HepG2 (cell line): Measurements from ENCODE around the gene TRIM2. TPM values are rescaled to one million over a fixed set of nuclear protein-coding genes. Genes with fewer than 3 reads are reported as not detected.

Source experiments
- ATAC-seq: fragments of 200-7000 bp; cut with Tn5 transposase; 3 replicates; pipeline ENCODE4 v1.9.1; 2020; ENCODE audit warnings: mild to moderate bottlenecking, moderate library complexity
- BruUV-seq: library from RNA; stranded (reverse); fragments of 400-500 nt; replicated peaks from 2 replicates; lab custom pipeline; 2021; lab: Mats Ljungman, UMichigan
- CTCF ChIA-PET: fragments of 300-600 bp; formaldehyde crosslinking; extraction: SDS; loops from one replicate; lab custom pipeline; 2021; ENCODE audit warnings: low total read pairs, inconsistent platforms, low intra/inter-chr PET ratio; lab: Yijun Ruan, JAX
- POLR2A ChIA-PET: fragments of 350-600 bp; sonication (Branson Sonifier 250); formaldehyde crosslinking; loops from one replicate; lab custom pipeline; 2020; ENCODE audit warnings: antibody characterized with exemption, inconsistent platforms; lab: Yijun Ruan, JAX
- DNase-seq: peaks from one replicate; pipeline ENCODE4 v3.0.0-alpha.2; 2015; ENCODE audit warnings: low spot score
- FAIRE-seq: peaks from 3 replicates; lab custom pipeline; 2011; peaks lifted over from hg19 to GRCh38; lab: Jason Lieb, UNC
- H2AFZ ChIP-seq: one replicate; pipeline ENCODE4 v1.6.1; 2011; ENCODE audit warnings: low read length, inconsistent platforms
- H3K27ac ChIP-seq: fragments of 300-600 bp; 3 replicates; pipeline ENCODE4 v1.8.0; 2011; ENCODE audit warnings: mixed run types, mild to moderate bottlenecking, mixed read lengths, low read length, inconsistent platforms; ENCODE audit not compliant: insufficient read depth; ENCODE audit errors: extremely low read length
- H3K27me3 ChIP-seq, 2 experiments: fragments of 200-600 bp in 1 of 2; 2 replicates in 1 of 2; 3 replicates in 1 of 2; pipeline versions ENCODE4 v1.6.0 to v1.8.0; 2011; ENCODE audit warnings: low read length in 2 of 2, mild to moderate bottlenecking in 2 of 2, moderate library complexity in 2 of 2, inconsistent platforms in 1 of 2; ENCODE audit not compliant: insufficient read depth in 2 of 2, control insufficient read depth in 1 of 2
- H3K36me3 ChIP-seq, 2 experiments: fragments of 200-600 bp in 1 of 2; replicated peaks in 1 of 2; 2 replicates in 1 of 2; 3 replicates in 1 of 2; pipeline versions ENCODE4 v1.5.1 to v1.8.0; 2011; ENCODE audit warnings: low read length in 2 of 2, inconsistent platforms in 1 of 2; ENCODE audit not compliant: insufficient read depth in 2 of 2, control insufficient read depth in 1 of 2
- H3K4me1 ChIP-seq: 2 replicates; pipeline ENCODE4 v1.5.1; 2012; ENCODE audit warnings: low read length, inconsistent platforms; ENCODE audit not compliant: insufficient read depth
- H3K4me2 ChIP-seq: 2 replicates; pipeline ENCODE4 v1.6.0; 2011; ENCODE audit warnings: low read depth, low read length, inconsistent platforms
- H3K4me3 ChIP-seq, 3 experiments: fragments of 200-600 bp in 1 of 3; sonication (generic), shearing (Covaris generic) in 1 of 3; replicated peaks in 1 of 3; 2 replicates each; pipeline ENCODE4 v1.5.1; 2011 to 2016; ENCODE audit warnings: low read length in 3 of 3, inconsistent platforms in 2 of 3, low read depth in 2 of 3, mild to moderate bottlenecking in 2 of 3, control low read depth in 1 of 3, mixed read lengths in 1 of 3; ENCODE audit not compliant: insufficient read depth in 1 of 3
- H3K79me2 ChIP-seq: one replicate; pipeline ENCODE4 v1.6.1; 2011; ENCODE audit warnings: low read length, inconsistent platforms; ENCODE audit not compliant: insufficient read depth
- H3K9ac ChIP-seq: 2 replicates; pipeline ENCODE4 v1.6.0; 2011; ENCODE audit warnings: mild to moderate bottlenecking, low read depth, low read length, inconsistent platforms; ENCODE audit not compliant: insufficient read depth
- H3K9me3 ChIP-seq: 2 replicates; pipeline ENCODE4 v1.5.1; 2012; ENCODE audit warnings: mild to moderate bottlenecking, low read length
- H4K20me1 ChIP-seq: 2 replicates; pipeline ENCODE4 v1.6.0; 2011; ENCODE audit warnings: inconsistent platforms, mild to moderate bottlenecking, low read length, moderate library complexity; ENCODE audit not compliant: insufficient read depth
- ARID2 ChIP-seq: sonication (generic); formaldehyde crosslinking; IDR thresholded peaks from 2 replicates; pipeline ENCODE4 v1.8.1; 2022; ENCODE audit warnings: mild to moderate bottlenecking, missing genetic modification reagents, borderline replicate concordance
- GPBP1L1 ChIP-seq: sonication (generic); formaldehyde crosslinking; IDR thresholded peaks from 2 replicates; pipeline ENCODE4 v1.5.0; 2020; ENCODE audit warnings: mild to moderate bottlenecking, missing genetic modification reagents
- GTF3A ChIP-seq: sonication (generic); formaldehyde crosslinking; conservative IDR thresholded peaks from 2 replicates; pipeline ENCODE4 v1.4.0; 2020; ENCODE audit warnings: mild to moderate bottlenecking, missing genetic modification reagents
- HNF4A ChIP-seq: sonication (generic); formaldehyde crosslinking; IDR thresholded peaks from 2 replicates; pipeline ENCODE4 v1.4.0; 2020; ENCODE audit warnings: missing genetic modification reagents
- ISL2 ChIP-seq: sonication (generic); formaldehyde crosslinking; IDR thresholded peaks from 2 replicates; pipeline ENCODE4 v1.5.0; 2020; ENCODE audit warnings: missing genetic modification reagents
- KDM2A ChIP-seq: sonication (generic); formaldehyde crosslinking; IDR thresholded peaks from 2 replicates; pipeline ENCODE4 v1.4.0; 2020; ENCODE audit warnings: low read depth, missing genetic modification reagents, borderline replicate concordance
- MAFG ChIP-seq: sonication (generic); formaldehyde crosslinking; IDR thresholded peaks from 2 replicates; pipeline ENCODE4 v1.5.1; 2020; ENCODE audit warnings: mild to moderate bottlenecking, missing genetic modification reagents
- MAX ChIP-seq: IDR thresholded peaks from 2 replicates; pipeline ENCODE4 v1.6.1; 2012; ENCODE audit warnings: inconsistent platforms
- POGZ ChIP-seq: sonication (generic); formaldehyde crosslinking; IDR thresholded peaks from 2 replicates; pipeline ENCODE4 v1.4.0; 2020; ENCODE audit warnings: mild to moderate bottlenecking, missing genetic modification reagents
- SATB2 ChIP-seq: sonication (generic); formaldehyde crosslinking; IDR thresholded peaks from 2 replicates; pipeline ENCODE4 v1.5.0; 2020; ENCODE audit warnings: missing genetic modification reagents
- SP140L ChIP-seq: sonication (generic); formaldehyde crosslinking; IDR thresholded peaks from 2 replicates; pipeline ENCODE4 v1.4.0; 2020; ENCODE audit warnings: missing genetic modification reagents, borderline replicate concordance
- ZBTB21 ChIP-seq: sonication (generic); formaldehyde crosslinking; IDR thresholded peaks from 2 replicates; pipeline ENCODE4 v1.4.0; 2020; ENCODE audit warnings: missing genetic modification reagents
- ZUFSP ChIP-seq: sonication (generic); formaldehyde crosslinking; IDR thresholded peaks from 2 replicates; pipeline ENCODE4 v1.9.0; 2021; ENCODE audit warnings: missing genetic modification reagents, mild to moderate bottlenecking, borderline replicate concordance
- WGBS: methylation state at CpG from one replicate; pipeline ENCODE4 v1.1.6; 2017; ENCODE audit warnings: low lambda C conversion rate; 5-methylcytosine and 5-hydroxymethylcytosine counted together
- in situ Hi-C: cut with HindIII; loops from 2 replicates; pipeline ENCODE4 v1.10.0; 2017; ENCODE audit warnings: low pct_unique_long_range_greater_than_20kb; ENCODE audit not compliant: extremely low pct_ligation_motif_present
- intact Hi-C: fragments of 100-400 bp; cut with micrococcal nuclease; formaldehyde crosslinking; loops from one replicate; pipeline ENCODE4 v1.10.0; 2022; ENCODE audit not compliant: unreplicated experiment
- polyA plus RNA-seq, 8 experiments: library from polyadenylated mRNA; depleted of rRNA in 3 of 8; stranded (reverse) in 7 of 8; unstranded in 1 of 8; fragments of >200 nt; fragmentation: Illumina TruSeq in 4 of 8; extraction: Trizol in 4 of 8; gene quantifications; 2 replicates each; pipeline versions ENCODE4 v1.2.1 to v1.2.3, GENCODE V29; 2011 to 2016; ENCODE audit warnings: low read depth in 4 of 8, missing spikeins in 1 of 8, mixed read lengths in 1 of 8; ENCODE audit not compliant: insufficient read depth in 1 of 8
- total RNA-seq, 5 experiments: library from RNA; depleted of rRNA; stranded (reverse); fragments of >200 nt; fragmentation: Illumina TruSeq; extraction: Trizol; gene quantifications; 2 replicates each; pipeline ENCODE4 v1.2.3, GENCODE V29; 2016; ENCODE audit warnings: low read depth in 1 of 5

Gene TRIM2
- total and polyA plus RNA-seq, 2 of the 13 experiments (the other 11 are each of a cell fraction or from before 2014, with no cell fraction given), result 2.1 to 4.2 TPM

DNA sequence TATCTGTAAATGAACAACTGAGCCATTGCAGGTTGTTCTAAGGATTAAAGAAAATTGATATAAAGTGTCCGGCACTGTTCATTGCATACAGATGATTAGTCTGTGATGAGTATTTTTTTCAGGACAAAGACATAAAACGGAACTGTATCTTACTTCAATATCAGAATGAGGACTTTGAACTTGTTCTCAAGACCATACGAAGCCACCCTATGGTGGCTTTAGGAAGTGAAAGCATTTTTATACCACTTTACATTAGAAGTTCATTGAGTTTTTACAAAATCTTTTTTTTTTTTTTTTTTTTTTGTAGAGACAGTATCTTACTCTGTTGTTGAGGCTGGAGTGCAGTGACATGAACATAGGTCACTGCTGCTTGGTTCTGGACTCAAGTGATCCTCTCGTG, 45.2 kb upstream of the TRIM2 start:
- POLR2A ChIA-PET, result no interaction called here
- DNase-seq (no peak), FAIRE-seq (no peak), ATAC-seq (no peak)
- Histone ChIP-seq H3K4me2 (no peak overlapping the region), H4K20me1 (no peaks in the 10 kb centered on the region), H2AFZ (no peak overlapping the region), H3K9me3 (no peaks in the 10 kb centered on the region), H3K79me2 (no peaks in the 10 kb centered on the region)
- in situ Hi-C loops, result loop anchor here (10.0 kb wide), 1 partner anchor 416 kb away; no protein-coding TSS in a partner anchor
- TF ChIP-seq KDM2A (CRISPR knock-in tag) (no peak), HNF4A (CRISPR knock-in tag) (peak; percentile 22; the same call in 1 of the 2 replicates), MAX (no peak), ZBTB21 (CRISPR knock-in tag) (no peak)
- TF ChIP-seq, all 625 proteins: peak for 1
- CTCF ChIA-PET, result no interaction called here
- Histone ChIP-seq H3K36me3 (no peaks in the 10 kb centered on the region), H3K27ac (no peak overlapping the region), H3K27me3 (peaks cover 0 to 26% of the 10 kb centered on the region in 2 experiments; a peak in 3 of 5 replicates), H3K4me1 (peaks cover 4% of the 10 kb centered on the region), H3K4me3 (no peak overlapping the region), H3K9ac (no peak overlapping the region)
- 26% methylated on average over 4 of the region's 4 CpGs for WGBS
- BruUV-seq, result no TSS peak
- intact Hi-C loops, result no loop called here

DNA sequence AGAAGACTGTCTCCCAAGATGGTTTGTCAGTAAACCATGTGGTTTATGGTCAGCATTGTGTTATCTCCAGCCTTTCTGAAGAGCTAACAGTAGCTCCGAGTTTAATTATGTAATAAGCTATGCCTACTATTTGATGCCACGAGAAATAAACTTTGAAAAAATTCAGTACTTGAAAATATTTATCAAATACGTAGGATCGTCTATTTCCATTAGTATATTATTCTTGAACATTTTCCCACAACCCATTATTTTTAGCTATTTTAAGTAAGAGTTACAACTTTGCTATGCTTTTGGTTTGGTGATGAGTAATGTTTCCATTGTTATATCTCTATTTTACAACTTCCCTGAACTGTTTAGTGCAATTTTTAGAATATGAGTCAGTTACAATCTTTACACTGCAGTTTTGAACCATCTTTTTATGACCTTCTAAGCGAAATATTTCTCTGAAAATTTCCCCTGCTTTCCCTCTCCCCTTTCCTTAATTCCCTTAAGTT, 44.5 kb upstream of the TRIM2 start:
- peaks cover 0 to 19% of the 10 kb centered on the region in 2 experiments; a peak in 3 of 5 replicates for H3K27me3 ChIP-seq
- no peaks in the 10 kb centered on the region for H3K79me2 ChIP-seq
- TF ChIP-seq ARID2 (CRISPR knock-in tag), result no peak
- no peak for TF ChIP-seq SATB2 (CRISPR knock-in tag)
- no peak for TF ChIP-seq ISL2 (CRISPR knock-in tag)
- no peak for TF ChIP-seq POGZ (CRISPR knock-in tag)
- no peak for TF ChIP-seq ZUFSP (CRISPR knock-in tag)
- TF ChIP-seq GTF3A (CRISPR knock-in tag), result no peak
- no peak for TF ChIP-seq MAFG
- TF ChIP-seq SP140L, result no peak
- no peak for TF ChIP-seq GPBP1L1 (CRISPR knock-in tag)
- ChIA-PET CTCF (no interaction called here), POLR2A (no interaction called here)
- intact Hi-C loops (no loop called here), in situ Hi-C loops (loop anchor here (10.0 kb wide), 1 partner anchor 415 kb away; no protein-coding TSS in a partner anchor)
- H3K4me1 ChIP-seq, result no peaks in the 10 kb centered on the region
- no peak for ATAC-seq
- FAIRE-seq, result no peak
- no peaks in the 10 kb centered on the region for H4K20me1 ChIP-seq
- no peak overlapping the region for H3K27ac ChIP-seq
- no peak overlapping the region for H2AFZ ChIP-seq
- no peak for DNase-seq
- no peak overlapping the region for H3K9ac ChIP-seq
- no peak overlapping the region for H3K4me2 ChIP-seq
- no peaks in the 10 kb centered on the region for H3K36me3 ChIP-seq
- H3K4me3 ChIP-seq, result no peak overlapping the region
- WGBS, result 39% methylated on average over 5 of the region's 5 CpGs
- H3K9me3 ChIP-seq, result no peaks in the 10 kb centered on the region
- BruUV-seq, result no TSS peak
